Gastroesophageal sphincter (tissue), 3 donors: ENCODE results near the gene GATB.

Experiments
- CTCF ChIP-seq, 4 experiments: fragments of 200-600 bp in 2 of 4; fragments of 450-650 bp in 2 of 4; sonication (generic) in 1 of 4; IDR thresholded peaks; one replicate each; pipeline ENCODE4 v1.5.1; 2017 to 2019; ENCODE audit warnings: antibody characterized with exemption in 4 of 4, mild to moderate bottlenecking in 2 of 4, moderate library complexity in 2 of 4
- POLR2A ChIP-seq, 2 donors: fragments of 450-650 bp; IDR thresholded peaks; one replicate each; pipeline ENCODE4 v1.6.1; 2017; ENCODE audit warnings: antibody characterized with exemption in 2 of 2, mild to moderate bottlenecking in 2 of 2, moderate library complexity in 1 of 2

- TF ChIP-seq CTCF (IDR thresholded peaks at IDR 0.05) (no peak), POLR2A (IDR thresholded peaks at IDR 0.05) (no peak)
These were observed 805 bp downstream of the GATB start for GRCh38 chr4:151760002-151760401.
